ENCODE data around the gene PLEKHM3. TPM values are rescaled to one million over a fixed set of nuclear protein-coding genes. Genes with fewer than 3 reads are reported as not detected.
"Not testable (repeated sequence)": the region's sequence is repeated elsewhere in the genome, so short reads cannot be mapped to it uniquely, and the experiment has no call there.

PLEKHM3 gene
- total RNA-seq, 2 donors from 2014 or later = 8.8 to 9.2 TPM

DNA sequence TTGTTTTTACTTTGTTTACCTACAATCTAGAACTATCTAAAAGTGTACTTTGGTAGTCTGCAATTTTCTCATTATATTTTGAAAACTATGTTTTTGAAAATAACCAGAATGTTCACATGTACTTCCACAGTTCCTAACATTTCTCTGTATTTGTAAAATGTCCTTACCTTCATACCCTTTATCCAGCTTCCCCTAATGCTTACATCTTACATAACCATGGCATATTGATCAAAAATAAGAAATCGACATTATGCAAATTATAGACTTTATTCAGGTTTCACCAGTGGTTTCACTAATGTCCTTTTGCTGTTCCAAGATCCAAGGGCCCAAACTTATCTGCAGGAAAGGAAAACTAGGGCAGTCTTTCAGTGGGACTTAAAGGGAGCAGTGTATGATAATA is 114.1 kb downstream of the PLEKHM3 start:
- H3K27me3 Mint-ChIP-seq (ENCODE audit: low read depth) = no peaks in the 10 kb centered on the region

GRCh38 chr2:207906495-207906894 is 118.8 kb downstream of the PLEKHM3 start:
- not testable (repeated sequence) for ATAC-seq (replicated peaks in 1 of 2); H3K27ac Mint-ChIP-seq; H3K36me3 Mint-ChIP-seq (ENCODE audit: insufficient read depth in 2 of 2); H3K27me3 Mint-ChIP-seq (ENCODE audit: low read depth); H3K4me3 Mint-ChIP-seq; H3K4me1 Mint-ChIP-seq (ENCODE audit: low read depth); H3K9me3 Mint-ChIP-seq; DNase-seq

More for the DNA sequence above, 114.1 kb downstream of the PLEKHM3 start:
- no peak overlapping the region for H3K4me3 Mint-ChIP-seq
- ATAC-seq (replicated peaks in 1 of 2) (no peak), DNase-seq (no peak)
- H3K4me1 Mint-ChIP-seq (ENCODE audit: low read depth) = no peaks in the 10 kb centered on the region
- no peak overlapping the region for H3K27ac Mint-ChIP-seq
- no peaks in the 10 kb centered on the region for H3K9me3 Mint-ChIP-seq
- H3K36me3 Mint-ChIP-seq (ENCODE audit: insufficient read depth in 2 of 2) = peaks cover 0 to 4% of the 10 kb centered on the region in 2 donors

DNA sequence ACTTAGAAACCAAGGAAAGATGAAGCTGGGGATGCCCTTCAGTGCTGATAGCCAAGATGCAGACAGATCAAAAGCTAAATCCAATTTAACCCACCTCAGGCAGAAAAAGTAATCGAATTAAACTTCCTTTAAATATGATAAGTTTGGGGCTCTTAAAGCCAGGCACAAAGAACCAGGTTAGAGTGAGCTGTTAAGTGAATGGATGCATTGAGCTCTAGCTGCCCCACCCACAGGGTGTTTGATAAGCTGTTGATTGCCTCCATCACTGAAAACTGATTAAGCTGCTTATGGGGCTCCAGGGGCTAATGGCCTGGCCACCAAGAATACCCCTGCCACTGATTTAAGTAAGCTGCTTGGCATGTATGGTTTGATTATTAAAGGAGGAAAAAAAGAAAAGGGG is 119.8 kb downstream of the PLEKHM3 start:
- H3K4me1 Mint-ChIP-seq (ENCODE audit: low read depth) = no peaks in the 10 kb centered on the region
- no peak overlapping the region for H3K4me3 Mint-ChIP-seq
- no peaks in the 10 kb centered on the region for H3K36me3 Mint-ChIP-seq (ENCODE audit: insufficient read depth in 2 of 2)
- no peak overlapping the region for H3K27ac Mint-ChIP-seq
- DNase-seq (no peak), ATAC-seq (replicated peaks in 1 of 2) (no peak)
- H3K27me3 Mint-ChIP-seq (ENCODE audit: low read depth) = no peaks in the 10 kb centered on the region
- H3K9me3 Mint-ChIP-seq = no peaks in the 10 kb centered on the region

DNA sequence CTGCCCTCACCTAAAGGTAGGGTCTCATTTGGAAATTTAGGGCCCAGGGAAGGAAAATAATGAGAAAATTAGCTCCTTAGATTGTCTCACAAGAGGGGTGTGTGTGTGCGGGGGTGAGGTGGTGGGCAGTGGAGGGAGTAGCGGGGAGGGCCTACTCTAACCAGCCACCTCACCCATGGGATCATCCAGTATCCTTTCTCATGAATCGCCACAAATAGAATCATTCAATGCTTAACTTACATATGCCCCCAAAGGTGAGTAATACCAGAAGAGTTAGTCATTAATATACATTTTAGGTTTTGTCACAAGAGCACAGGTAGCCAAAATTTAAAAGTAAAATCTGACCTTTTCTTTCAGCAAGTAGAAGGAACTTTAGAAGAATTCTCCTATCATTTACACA is 122.1 kb downstream of the PLEKHM3 start:
- ATAC-seq (replicated peaks in 1 of 2) (no peak), DNase-seq (no peak)
- H3K27ac Mint-ChIP-seq = no peak overlapping the region
- no peaks in the 10 kb centered on the region for H3K4me1 Mint-ChIP-seq (ENCODE audit: low read depth)
- no peaks in the 10 kb centered on the region for H3K9me3 Mint-ChIP-seq
- no peak overlapping the region for H3K4me3 Mint-ChIP-seq
- no peaks in the 10 kb centered on the region for H3K27me3 Mint-ChIP-seq (ENCODE audit: low read depth)
- H3K36me3 Mint-ChIP-seq (ENCODE audit: insufficient read depth in 2 of 2) = no peaks in the 10 kb centered on the region

GRCh38 chr2:207902821-207903220 is 122.5 kb downstream of the PLEKHM3 start:
- DNase-seq (no peak), ATAC-seq (replicated peaks in 1 of 2) (no peak)
- no peaks in the 10 kb centered on the region for H3K27me3 Mint-ChIP-seq (ENCODE audit: low read depth)
- H3K27ac Mint-ChIP-seq = no peak overlapping the region
- H3K36me3 Mint-ChIP-seq (ENCODE audit: insufficient read depth in 2 of 2) = no peaks in the 10 kb centered on the region
- no peaks in the 10 kb centered on the region for H3K4me1 Mint-ChIP-seq (ENCODE audit: low read depth)
- H3K4me3 Mint-ChIP-seq = no peak overlapping the region
- H3K9me3 Mint-ChIP-seq = no peaks in the 10 kb centered on the region

- Mint-ChIP-seq H3K4me3 (no peak overlapping the region), H3K27ac (no peak overlapping the region), H3K9me3 (no peaks in the 10 kb centered on the region), H3K27me3 (ENCODE audit: low read depth) (no peaks in the 10 kb centered on the region), H3K4me1 (ENCODE audit: low read depth) (no peaks in the 10 kb centered on the region), H3K36me3 (ENCODE audit: insufficient read depth in 2 of 2) (no peaks in the 10 kb centered on the region)
- no peak for DNase-seq
- ATAC-seq (replicated peaks in 1 of 2) = no peak
Measured at GRCh38 chr2:207901829-207902228, 123.5 kb downstream of the PLEKHM3 start.

- no peaks in the 10 kb centered on the region for H3K9me3 Mint-ChIP-seq
- no peaks in the 10 kb centered on the region for H3K27me3 Mint-ChIP-seq (ENCODE audit: low read depth)
- no peak overlapping the region for H3K27ac Mint-ChIP-seq
- H3K36me3 Mint-ChIP-seq (ENCODE audit: insufficient read depth in 2 of 2) = no peaks in the 10 kb centered on the region
- ATAC-seq (replicated peaks in 1 of 2) = no peak
- DNase-seq = no peak
- H3K4me3 Mint-ChIP-seq = no peak overlapping the region
- no peaks in the 10 kb centered on the region for H3K4me1 Mint-ChIP-seq (ENCODE audit: low read depth)
Measured at GRCh38 chr2:207901401-207901800, 123.9 kb downstream of the PLEKHM3 start.

GRCh38 chr2:207898354-207898695 is 127.0 kb downstream of the PLEKHM3 start:
- no peaks in the 10 kb centered on the region for H3K4me1 Mint-ChIP-seq (ENCODE audit: low read depth)
- H3K27ac Mint-ChIP-seq = no peak overlapping the region
- no peaks in the 10 kb centered on the region for H3K36me3 Mint-ChIP-seq (ENCODE audit: insufficient read depth in 2 of 2)
- no peaks in the 10 kb centered on the region for H3K27me3 Mint-ChIP-seq (ENCODE audit: low read depth)
- H3K4me3 Mint-ChIP-seq = no peak overlapping the region
- H3K9me3 Mint-ChIP-seq = no peaks in the 10 kb centered on the region
- ATAC-seq (replicated peaks in 1 of 2) = no peak
- no peak for DNase-seq

DNA sequence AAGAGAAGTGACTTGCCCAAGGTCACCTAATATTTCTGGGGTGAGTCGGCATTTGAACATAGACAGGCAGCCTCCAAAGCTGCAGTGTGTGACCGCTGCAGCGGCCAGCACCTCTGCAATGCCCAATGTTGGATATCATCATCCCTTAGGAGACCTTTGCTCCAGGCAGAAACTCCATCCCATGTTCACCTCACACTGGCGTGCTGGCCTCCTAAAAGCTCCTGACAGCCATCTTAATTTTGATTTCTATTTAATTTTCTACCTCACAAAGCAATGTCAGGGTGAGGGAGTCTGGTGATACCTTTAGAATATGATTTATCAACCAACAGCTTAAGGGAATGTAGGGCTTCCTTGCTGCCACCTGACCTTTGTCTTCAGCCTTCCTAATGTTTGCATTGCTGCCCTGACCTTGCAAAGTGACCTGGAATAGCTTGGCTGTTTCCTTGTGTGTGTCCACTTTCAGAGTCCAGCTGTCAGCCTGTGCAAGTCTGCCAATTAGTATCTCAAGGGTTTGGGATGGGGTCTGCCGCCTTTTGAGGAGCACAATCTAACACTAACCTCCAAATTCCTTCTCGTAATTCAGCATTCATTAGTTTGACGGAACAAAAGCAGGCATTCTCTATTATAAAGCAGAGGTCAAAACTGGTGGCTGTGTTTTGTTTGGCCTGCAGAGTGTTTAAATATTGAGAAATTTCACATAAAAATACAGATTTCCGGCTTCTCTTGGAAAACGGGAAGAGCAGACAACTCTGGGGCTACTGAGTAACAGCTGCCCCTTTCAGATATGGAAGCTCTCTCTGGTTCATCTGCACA is 127.6 kb downstream of the PLEKHM3 start:
- no peaks in the 10 kb centered on the region for H3K4me1 Mint-ChIP-seq (ENCODE audit: low read depth)
- no peak overlapping the region for H3K27ac Mint-ChIP-seq
- H3K4me3 Mint-ChIP-seq = no peak overlapping the region
- no peaks in the 10 kb centered on the region for H3K9me3 Mint-ChIP-seq
- H3K27me3 Mint-ChIP-seq (ENCODE audit: low read depth) = no peaks in the 10 kb centered on the region
- DNase-seq (no peak), ATAC-seq (replicated peaks in 1 of 2) (no peak)
- no peaks in the 10 kb centered on the region for H3K36me3 Mint-ChIP-seq (ENCODE audit: insufficient read depth in 2 of 2)

DNA sequence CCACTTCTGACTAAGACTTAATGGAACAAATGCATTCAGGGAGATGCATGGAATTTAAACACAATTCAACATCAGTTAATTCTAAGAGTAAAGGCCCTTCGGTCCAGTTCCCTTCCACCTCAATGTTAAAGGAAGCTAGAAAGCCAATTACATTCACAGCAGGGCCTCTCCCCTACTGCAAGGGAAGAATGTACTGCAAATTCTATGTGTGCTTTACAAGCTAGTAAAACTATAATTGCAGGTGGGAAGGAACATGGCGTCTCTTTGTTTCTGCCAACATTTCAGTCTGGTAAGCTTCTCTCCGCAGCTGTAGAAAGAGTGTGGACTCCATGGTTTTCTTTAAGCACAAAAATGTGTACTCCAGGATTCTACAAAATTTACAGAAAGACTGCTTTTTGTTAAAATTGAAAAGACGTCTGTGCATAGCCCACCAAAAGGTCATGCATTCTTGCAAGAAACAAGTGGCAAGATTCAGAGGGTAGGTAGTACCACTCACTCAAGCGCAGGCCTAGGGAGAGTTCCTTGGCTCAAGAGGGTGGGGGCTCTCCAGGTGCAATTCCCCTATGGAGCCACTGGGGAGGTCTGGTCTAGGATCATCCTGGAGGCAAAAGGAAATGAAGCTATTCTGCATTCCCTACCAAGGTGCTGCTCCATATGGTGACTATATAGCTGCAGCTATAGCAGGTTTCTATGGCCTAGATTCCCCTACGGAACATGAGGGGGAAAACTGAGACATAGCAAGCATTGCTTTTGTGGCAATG is 128.6 kb downstream of the PLEKHM3 start:
- H3K36me3 Mint-ChIP-seq (ENCODE audit: insufficient read depth in 2 of 2) = no peaks in the 10 kb centered on the region
- DNase-seq (no peak), ATAC-seq (replicated peaks in 1 of 2) (no peak)
- H3K9me3 Mint-ChIP-seq = no peaks in the 10 kb centered on the region
- no peak overlapping the region for H3K4me3 Mint-ChIP-seq
- H3K27me3 Mint-ChIP-seq (ENCODE audit: low read depth) = no peaks in the 10 kb centered on the region
- H3K4me1 Mint-ChIP-seq (ENCODE audit: low read depth) = no peaks in the 10 kb centered on the region
- H3K27ac Mint-ChIP-seq = no peak overlapping the region

GRCh38 chr2:207895274-207895860 is 130.0 kb downstream of the PLEKHM3 start:
- Mint-ChIP-seq H3K36me3 (ENCODE audit: insufficient read depth in 2 of 2) (no peaks in the 10 kb centered on the region), H3K27me3 (ENCODE audit: low read depth) (no peaks in the 10 kb centered on the region), H3K9me3 (no peaks in the 10 kb centered on the region), H3K4me1 (ENCODE audit: low read depth) (no peaks in the 10 kb centered on the region), H3K27ac (no peak overlapping the region), H3K4me3 (no peak overlapping the region)
- ATAC-seq (replicated peaks in 1 of 2) = no peak
- no peak for DNase-seq

DNA sequence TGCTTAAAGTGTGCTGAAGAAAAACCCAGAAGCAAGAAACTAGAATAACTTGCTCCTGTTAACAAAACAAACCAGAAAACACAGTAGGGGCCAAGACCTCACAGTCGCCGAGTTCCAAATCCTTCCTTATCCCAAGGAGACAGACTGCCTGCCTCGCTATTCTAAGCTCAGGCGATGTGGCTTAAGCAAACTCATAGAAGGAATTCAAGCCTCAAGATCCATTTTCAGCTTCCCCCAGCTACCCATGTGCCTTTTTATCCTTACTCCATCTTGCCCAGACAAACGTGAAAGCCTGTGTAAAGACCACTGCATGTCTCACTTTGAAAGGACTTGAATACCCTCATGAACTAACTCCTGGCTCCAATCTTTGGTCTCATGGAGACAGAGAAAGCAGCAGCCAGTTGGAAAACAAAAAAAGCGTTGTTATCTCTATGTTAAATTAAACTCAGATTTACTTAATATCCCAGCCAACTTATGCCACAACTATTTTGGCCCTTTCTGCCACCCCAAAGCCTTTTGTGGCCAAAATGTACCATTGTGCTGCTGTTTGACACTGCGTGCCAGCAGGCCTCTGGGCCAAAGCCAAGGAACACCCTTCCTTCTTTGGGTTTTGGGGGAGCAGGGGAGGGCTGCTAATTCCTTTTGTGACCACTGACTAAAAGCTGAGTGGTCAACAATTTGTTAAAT is 132.5 kb downstream of the PLEKHM3 start:
- no peaks in the 10 kb centered on the region for H3K27me3 Mint-ChIP-seq (ENCODE audit: low read depth)
- DNase-seq = no peak
- no peak for ATAC-seq (replicated peaks in 1 of 2)
- no peak overlapping the region for H3K27ac Mint-ChIP-seq
- no peaks in the 10 kb centered on the region for H3K9me3 Mint-ChIP-seq
- no peak overlapping the region for H3K4me3 Mint-ChIP-seq
- H3K4me1 Mint-ChIP-seq (ENCODE audit: low read depth) = no peaks in the 10 kb centered on the region
- H3K36me3 Mint-ChIP-seq (ENCODE audit: insufficient read depth in 2 of 2) = no peaks in the 10 kb centered on the region

All from activated T-cell treated with anti-CD3 and anti-CD28 coated beads, Interleukin-2, amount 50 U/mL, for 72 hours (primary cell).